Erythroblast (primary cell): ENCODE results near the gene LRP1B.
"Not testable (repeated sequence)": the region's sequence is repeated elsewhere in the genome, so short reads cannot be mapped to it uniquely, and the experiment has no call there.

Source experiments
- DNase-seq, 2 experiments: peaks; one replicate each; lab custom pipeline; 2025; lab: John Stamatoyannopoulos, UW
- GATA1 ChIP-seq: IDR thresholded peaks from 2 replicates; pipeline ENCODE4 v1.6.1; 2011; ENCODE audit warnings: low read depth, mild to moderate bottlenecking, control low read depth, low read length, moderate library complexity
- POLR2A ChIP-seq: IDR thresholded peaks from 2 replicates; pipeline ENCODE4 v1.6.1; 2011; ENCODE audit warnings: mild to moderate bottlenecking, low read length

The LRP1B gene

GRCh38 chr2:140416577-140416976 lies 1714.2 kb downstream of the LRP1B start:
- no peak for TF ChIP-seq GATA1
- TF ChIP-seq POLR2A: no peak
- DNase-seq: no peak

GRCh38 chr2:140415035-140415434 lies 1715.8 kb downstream of the LRP1B start:
- DNase-seq: not testable (repeated sequence)

- no peak for DNase-seq
- TF ChIP-seq GATA1 (no peak), POLR2A (no peak)
These were observed 1720.1 kb downstream of the LRP1B start for GRCh38 chr2:140410695-140411094.

- no peak for TF ChIP-seq GATA1
- TF ChIP-seq POLR2A: no peak
- no peak for DNase-seq
These were observed 1729.8 kb downstream of the LRP1B start for GRCh38 chr2:140401056-140401455.

GRCh38 chr2:140392824-140393223 lies 1738.0 kb downstream of the LRP1B start:
- no peak for DNase-seq
- TF ChIP-seq GATA1 (no peak), POLR2A (no peak)

GRCh38 chr2:140384946-140385345 lies 1745.9 kb downstream of the LRP1B start:
- no peak for TF ChIP-seq GATA1
- no peak for TF ChIP-seq POLR2A
- DNase-seq: no peak

GRCh38 chr2:140383781-140384180 lies 1747.0 kb downstream of the LRP1B start:
- TF ChIP-seq GATA1 (no peak), POLR2A (no peak)
- DNase-seq: no peak

GRCh38 chr2:140376686-140377085 lies 1754.1 kb downstream of the LRP1B start:
- TF ChIP-seq POLR2A: no peak
- TF ChIP-seq GATA1: no peak
- DNase-seq: no peak

- TF ChIP-seq POLR2A (no peak), GATA1 (no peak)
- no peak for DNase-seq
These were observed 1767.7 kb downstream of the LRP1B start for GRCh38 chr2:140363131-140363530.

GRCh38 chr2:140362361-140362760 lies 1768.5 kb downstream of the LRP1B start:
- no peak for DNase-seq
- TF ChIP-seq POLR2A: no peak
- no peak for TF ChIP-seq GATA1

GRCh38 chr2:140359056-140359771 lies 1771.6 kb downstream of the LRP1B start:
- no peak for TF ChIP-seq POLR2A
- no peak for TF ChIP-seq GATA1
- no peak for DNase-seq

GRCh38 chr2:140356697-140357096 lies 1774.1 kb downstream of the LRP1B start:
- TF ChIP-seq GATA1: no peak
- no peak for TF ChIP-seq POLR2A
- no peak for DNase-seq

GRCh38 chr2:140355511-140356090 lies 1775.2 kb downstream of the LRP1B start:
- TF ChIP-seq POLR2A: no peak
- no peak for TF ChIP-seq GATA1
- DNase-seq: no peak

- TF ChIP-seq GATA1 (no peak), POLR2A (no peak)
- no peak for DNase-seq
These were observed 1776.3 kb downstream of the LRP1B start for GRCh38 chr2:140354544-140354943.

- TF ChIP-seq POLR2A (no peak), GATA1 (no peak)
- DNase-seq: no peak
These were observed 1777.3 kb downstream of the LRP1B start for GRCh38 chr2:140353541-140353940.
